A549 (cell line): ENCODE results near the gene FHIT. TPM values are rescaled to one million over a fixed set of nuclear protein-coding genes. Genes with fewer than 3 reads are reported as not detected.

Experiments
- ATAC-seq, 2 experiments: fragments of 200-7000 bp in 1 of 2; fragments of >200 bp in 1 of 2; cut with Nextera tagmentation in 1 of 2; cut with Tn5 transposase in 1 of 2; 3 replicates each; pipeline versions ENCODE4 v1.8.0 to v1.9.1; 2018 to 2020; ENCODE audit warnings: mild to moderate bottlenecking in 1 of 2, moderate library complexity in 1 of 2
- CTCF ChIA-PET: fragments of 300-600 bp; sonication (Branson Sonifier 250); formaldehyde crosslinking; extraction: SDS; loops from one replicate; lab custom pipeline; 2021; ENCODE audit warnings: antibody characterized with exemption, inconsistent platforms; lab: Yijun Ruan, JAX
- POLR2A ChIA-PET: fragments of 350-600 bp; formaldehyde crosslinking; extraction: SDS; loops from one replicate; lab custom pipeline; 2021; ENCODE audit warnings: antibody characterized with exemption, inconsistent platforms; lab: Yijun Ruan, JAX
- DNase-seq, 2 experiments: peaks; one replicate each; pipeline versions ENCODE4 v3.0.0 to v3.0.0-alpha.2; 2011 to 2016; ENCODE audit warnings: low read depth in 1 of 2, low spot score in 1 of 2
- FAIRE-seq: peaks from 2 replicates; lab custom pipeline; 2011; peaks lifted over from hg19 to GRCh38; lab: Jason Lieb, UNC
- H3K27ac ChIP-seq, 2 experiments: fragments of >200 bp; sonication (Bioruptor Twin); formaldehyde crosslinking; 3 replicates each; pipeline ENCODE4 v1.5.1; 2016 to 2017
- H3K4me1 ChIP-seq: fragments of >200 bp; sonication (Bioruptor Twin); formaldehyde crosslinking; 3 replicates; pipeline ENCODE4 v1.6.1; 2016
- H3K4me2 ChIP-seq: fragments of >200 bp; sonication (Bioruptor Twin); formaldehyde crosslinking; 3 replicates; pipeline ENCODE4 v1.6.1; 2016
- H3K4me3 ChIP-seq: fragments of >200 bp; sonication (Bioruptor Twin); formaldehyde crosslinking; 3 replicates; pipeline ENCODE4 v1.5.1; 2016
- H3K9me3 ChIP-seq: fragments of >200 bp; sonication (Bioruptor Twin); formaldehyde crosslinking; 3 replicates; pipeline ENCODE4 v1.6.1; 2016
- CBX2 ChIP-seq: fragments of 200-600 bp; sonication (generic); IDR thresholded peaks from 2 replicates; pipeline ENCODE4 v1.6.1; 2016; ENCODE audit warnings: low read depth, mild to moderate bottlenecking, borderline replicate concordance
- CBX8 ChIP-seq: fragments of 200-600 bp; sonication (generic); IDR thresholded peaks from 2 replicates; pipeline ENCODE4 v1.6.1; 2016
- CTCF ChIP-seq: fragments of >200 bp; sonication (Bioruptor Twin); formaldehyde crosslinking; IDR thresholded peaks from 3 replicates; pipeline ENCODE4 v1.5.1; 2016
- E2F6 ChIP-seq: IDR thresholded peaks from 2 replicates; pipeline ENCODE4 v1.6.1; 2012; ENCODE audit warnings: low read depth, borderline replicate concordance
- ELK1 ChIP-seq: fragments of 150-350 bp; IDR thresholded peaks from 2 replicates; pipeline ENCODE4 v1.6.1; 2014; ENCODE audit warnings: low read depth, mild to moderate bottlenecking, low read length
- GATA3 ChIP-seq: IDR thresholded peaks from 2 replicates; pipeline ENCODE4 v1.6.1; 2012; ENCODE audit warnings: borderline replicate concordance
- HES2 ChIP-seq: fragments of >200 bp; sonication (Bioruptor Twin); formaldehyde crosslinking; IDR thresholded peaks from 2 replicates; pipeline ENCODE4 v1.6.1; 2016
- MAFK ChIP-seq: fragments of 450-650 bp; IDR thresholded peaks from 2 replicates; pipeline ENCODE4 v1.6.1; 2014; ENCODE audit not compliant: partially characterized antibody
- MAZ ChIP-seq: fragments of 150-350 bp; IDR thresholded peaks from 2 replicates; pipeline ENCODE4 v1.6.1; 2014; ENCODE audit warnings: antibody characterized with exemption, low read depth, low read length, borderline replicate concordance
- PBX3 ChIP-seq: IDR thresholded peaks from 2 replicates; pipeline ENCODE4 v1.6.1; 2012
- PHF8 ChIP-seq: fragments of 200-600 bp; sonication (generic); IDR thresholded peaks from 2 replicates; pipeline ENCODE4 v1.6.1; 2016; ENCODE audit warnings: low read depth, mild to moderate bottlenecking, antibody characterized with exemption, moderate library complexity, borderline replicate concordance
- RARB ChIP-seq: fragments of 250-450 bp; sonication (Bioruptor Pico); IDR thresholded peaks from 2 replicates; pipeline ENCODE4 v1.8.0; 2021; ENCODE audit warnings: mild to moderate bottlenecking, moderate library complexity
- REST ChIP-seq: fragments of 200-600 bp; sonication (generic); IDR thresholded peaks from 2 replicates; pipeline ENCODE4 v1.6.1; 2016; ENCODE audit warnings: antibody characterized with exemption, mild to moderate bottlenecking, moderate library complexity
- RFX5 ChIP-seq: fragments of 450-650 bp; IDR thresholded peaks from 2 replicates; pipeline ENCODE4 v1.7.1; 2014; ENCODE audit warnings: antibody characterized with exemption, mild to moderate bottlenecking, moderate library complexity
- TFCP2L1 ChIP-seq: fragments of 250-450 bp; sonication (Bioruptor Pico); IDR thresholded peaks from 2 replicates; pipeline ENCODE4 v1.5.0; 2021; ENCODE audit warnings: mild to moderate bottlenecking
- TP53 ChIP-seq: fragments of 250-450 bp; sonication (Bioruptor Pico); IDR thresholded peaks from 2 replicates; pipeline ENCODE4 v1.5.0; 2021; ENCODE audit warnings: mild to moderate bottlenecking, moderate library complexity
- ZFP36 ChIP-seq: fragments of 450-650 bp; IDR thresholded peaks from 2 replicates; pipeline ENCODE4 v1.6.1; 2014; ENCODE audit warnings: borderline replicate concordance; ENCODE audit not compliant: partially characterized antibody
- WGBS: methylation state at CpG from one replicate; pipeline ENCODE4 v1.1.6; 2017; ENCODE audit errors: missing lambda C conversion rate; 5-methylcytosine and 5-hydroxymethylcytosine counted together
- polyA plus RNA-seq, 4 experiments: library from polyadenylated mRNA; depleted of rRNA in 3 of 4; stranded (reverse); fragments of >200 nt; fragmentation: RNase III in 1 of 4; extraction: RNeasy Plus Mini Kit Qiagen cat#74134 plus additional on column Dnase treatment in 1 of 4; gene quantifications; 2 replicates in 3 of 4; 3 replicates in 1 of 4; pipeline ENCODE4 v1.2.3, GENCODE V29; 2011 to 2017

Gene FHIT
- polyA plus RNA-seq, 2 of the 4 experiments (the other 2 are of a cell fraction), result 0.76 to 0.92 TPM

GRCh38 chr3:59880717-59881116, 1370.5 kb downstream of the FHIT start:
- 35% methylated on average over 2 of the region's 2 CpGs for WGBS
- POLR2A ChIA-PET, result no interaction called here
- TF ChIP-seq MAZ, result no peak
- no peaks in the 10 kb centered on the region for H3K4me1 ChIP-seq
- no peaks in the 10 kb centered on the region for H3K9me3 ChIP-seq
- DNase-seq (no peak), ATAC-seq (no peak), FAIRE-seq (no peak)
- H3K4me3 ChIP-seq, result no peak overlapping the region
- no peak overlapping the region for H3K4me2 ChIP-seq
- CTCF ChIA-PET, result no interaction called here
- H3K27ac ChIP-seq, result no peak overlapping the region

- no peak for ATAC-seq
- Histone ChIP-seq H3K9me3 (no peaks in the 10 kb centered on the region), H3K4me2 (no peak overlapping the region), H3K4me1 (no peaks in the 10 kb centered on the region), H3K27ac (no peak overlapping the region), H3K4me3 (no peak overlapping the region)
- 8% methylated on average over 2 of the region's 2 CpGs for WGBS
- DNase-seq, result no peak
- no peak for TF ChIP-seq RARB
- no peak for TF ChIP-seq RFX5
- ChIA-PET CTCF (interaction anchor here (0.7 kb wide), 1 partner anchor 223 kb away, joined by 3 read pairs; no protein-coding TSS in a partner anchor), POLR2A (no interaction called here)
- FAIRE-seq, result no peak
Measured at GRCh38 chr3:59879031-59879581, 1372.1 kb downstream of the FHIT start.

- DNase-seq (no peak), ATAC-seq (no peak), FAIRE-seq (no peak)
- TF ChIP-seq HES2 (no peak), CBX8 (no peak), CTCF (no peak), ZFP36 (no peak), REST (no peak), TFCP2L1 (no peak), PHF8 (no peak), TP53 (CRISPR knock-in tag) (no peak), RFX5 (no peak), ELK1 (no peak), CBX2 (no peak), PBX3 (no peak), GATA3 (no peak), E2F6 (no peak), RARB (no peak), MAFK (no peak)
- 0% methylated on average over 2 of the region's 2 CpGs for WGBS
- CTCF ChIA-PET, result no interaction called here
- Histone ChIP-seq H3K4me3 (no peak overlapping the region), H3K9me3 (no peaks in the 10 kb centered on the region), H3K4me1 (no peaks in the 10 kb centered on the region), H3K4me2 (no peak overlapping the region), H3K27ac (no peak overlapping the region)
- POLR2A ChIA-PET, result no interaction called here
Measured at GRCh38 chr3:59878038-59878427, 1373.2 kb downstream of the FHIT start.
